IPS-NIHi11 (cell line): ENCODE data around the gene DPF1.
"Not testable (repeated sequence)": the region's sequence is repeated elsewhere in the genome, so short reads cannot be mapped to it uniquely, and the experiment has no call there.

Experiments used
- DNase-seq: peaks from one replicate; pipeline ENCODE4 v3.0.0; 2012; ENCODE audit warnings: mixed read lengths, low spot score

Gene DPF1

GRCh38 chr19:38250821-38251563 is 27.0 kb upstream of the DPF1 start:
- peak; percentile 39 for DNase-seq

- DNase-seq = no peak
Observed at GRCh38 chr19:38250428-38250820, 26.4 kb upstream of the DPF1 start.

DNA sequence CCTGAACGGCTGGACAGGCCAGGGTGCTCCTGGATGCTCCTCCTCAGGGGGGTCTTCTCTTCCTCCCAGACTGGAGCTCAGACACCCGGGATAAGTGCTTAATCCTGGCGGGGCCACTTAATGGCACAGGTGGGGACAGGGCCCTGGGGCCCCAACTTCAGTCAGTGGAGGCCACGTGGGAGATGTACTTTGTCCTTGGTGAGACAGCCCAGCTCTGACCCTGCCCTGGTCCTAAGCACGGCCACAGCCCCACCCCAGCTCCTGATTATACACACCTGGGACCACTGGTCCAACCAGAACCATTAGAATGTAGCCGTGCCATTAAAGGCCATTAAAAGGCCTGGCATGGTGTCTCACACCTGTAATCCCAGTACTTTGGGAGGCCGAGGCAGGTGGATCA is 24.4 kb upstream of the DPF1 start:
- DNase-seq = no peak

- no peak for DNase-seq
Observed at GRCh38 chr19:38247734-38248268, 23.8 kb upstream of the DPF1 start.

DNA sequence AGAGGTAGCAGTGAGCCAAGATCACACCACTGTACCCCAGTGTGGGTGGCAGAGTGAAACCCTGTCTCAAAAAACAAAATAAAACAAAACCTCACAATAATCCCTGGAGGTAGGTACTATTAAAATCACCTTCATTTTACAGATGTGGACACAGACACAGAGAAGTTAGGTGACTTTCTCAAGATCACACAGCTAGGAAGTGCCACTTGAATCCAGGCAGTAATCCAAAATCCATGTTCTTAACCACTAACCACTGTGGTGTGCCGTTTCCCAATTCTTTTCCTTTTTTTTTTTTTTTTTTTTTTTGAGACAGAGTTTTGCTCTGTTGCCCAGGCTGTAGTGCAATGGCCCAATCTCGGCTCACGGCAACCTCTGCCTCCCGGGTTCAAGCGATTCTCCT is 23.1 kb upstream of the DPF1 start:
- no peak for DNase-seq

DNA sequence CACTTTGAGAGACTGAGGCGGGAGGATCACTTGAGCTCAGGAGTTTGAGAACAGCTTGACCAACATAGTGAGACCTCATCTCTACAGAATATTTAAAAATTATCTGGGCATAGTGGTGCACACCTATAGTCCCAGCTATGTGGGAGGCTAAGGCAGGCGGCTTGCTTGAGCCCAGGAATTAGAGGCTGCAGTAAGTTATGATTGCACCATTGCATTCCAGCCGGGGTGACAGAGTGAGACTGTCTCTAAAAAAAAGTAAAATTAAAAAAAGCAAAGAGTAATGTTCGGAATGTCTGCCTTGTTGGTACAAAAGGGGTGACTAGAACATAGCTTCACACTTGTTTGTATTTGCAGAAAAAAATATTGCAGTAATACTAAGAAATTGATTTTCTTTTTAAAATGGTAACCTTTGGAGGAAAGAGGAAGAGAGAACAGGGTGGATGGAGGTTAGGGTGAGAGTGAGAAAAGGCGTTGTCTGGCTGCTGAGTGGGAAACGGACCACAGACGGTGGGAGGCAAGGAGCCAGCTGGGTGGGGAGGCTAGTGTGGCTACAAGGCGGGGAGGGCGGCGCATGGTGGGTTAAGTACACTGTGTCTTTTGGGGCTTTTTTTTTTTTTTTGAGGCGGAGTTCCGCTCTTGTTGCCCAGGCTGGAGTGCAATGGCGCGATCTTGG is 21.9 kb upstream of the DPF1 start:
- no peak for DNase-seq

DNA sequence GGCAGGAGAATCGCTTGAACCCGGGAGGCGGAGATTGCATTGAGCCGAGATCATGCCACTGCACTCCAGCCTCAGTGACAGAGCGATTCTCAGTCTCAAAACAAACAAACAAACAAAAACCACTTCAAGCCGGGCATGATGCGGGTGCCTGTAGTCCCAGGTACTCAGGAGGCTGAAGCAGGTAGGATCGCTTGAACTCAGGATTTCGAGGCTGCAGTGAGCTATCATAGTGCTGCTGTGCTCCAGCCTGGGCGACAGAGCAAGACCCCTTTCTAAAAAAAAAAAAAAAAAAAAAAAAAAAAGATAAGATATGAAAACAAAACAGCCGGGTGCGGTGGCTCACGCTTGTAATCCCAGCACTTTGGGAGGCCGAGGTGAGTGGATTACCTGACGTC is 19.3 kb upstream of the DPF1 start:
- no peak for DNase-seq

DNA sequence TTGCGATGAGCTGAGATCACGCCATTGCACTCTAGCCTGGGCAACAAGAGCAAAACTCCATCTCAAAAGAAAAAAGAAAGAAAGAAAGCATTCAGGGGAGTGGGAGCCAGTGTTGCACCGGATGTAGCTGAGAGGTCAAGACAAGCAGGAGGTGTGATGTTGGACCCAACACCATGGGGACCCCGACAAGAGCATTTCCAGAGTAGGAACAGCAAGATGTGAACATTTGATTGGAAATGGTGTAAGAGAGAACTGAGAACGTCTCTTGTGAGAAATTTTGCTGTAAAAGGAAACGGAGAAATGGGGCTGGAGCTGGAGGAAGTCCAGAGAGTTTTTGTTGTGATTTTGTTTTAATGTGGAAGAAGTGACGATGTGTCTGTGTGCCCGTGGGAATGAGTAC is 15.8 kb upstream of the DPF1 start:
- DNase-seq = no peak

- DNase-seq = no peak
Observed at GRCh38 chr19:38234615-38235014, 10.6 kb upstream of the DPF1 start.

GRCh38 chr19:38233740-38234251 is 9.8 kb upstream of the DPF1 start:
- DNase-seq = peak; percentile 84

- no peak for DNase-seq
Observed at GRCh38 chr19:38231918-38232317, 7.9 kb upstream of the DPF1 start.

DNA sequence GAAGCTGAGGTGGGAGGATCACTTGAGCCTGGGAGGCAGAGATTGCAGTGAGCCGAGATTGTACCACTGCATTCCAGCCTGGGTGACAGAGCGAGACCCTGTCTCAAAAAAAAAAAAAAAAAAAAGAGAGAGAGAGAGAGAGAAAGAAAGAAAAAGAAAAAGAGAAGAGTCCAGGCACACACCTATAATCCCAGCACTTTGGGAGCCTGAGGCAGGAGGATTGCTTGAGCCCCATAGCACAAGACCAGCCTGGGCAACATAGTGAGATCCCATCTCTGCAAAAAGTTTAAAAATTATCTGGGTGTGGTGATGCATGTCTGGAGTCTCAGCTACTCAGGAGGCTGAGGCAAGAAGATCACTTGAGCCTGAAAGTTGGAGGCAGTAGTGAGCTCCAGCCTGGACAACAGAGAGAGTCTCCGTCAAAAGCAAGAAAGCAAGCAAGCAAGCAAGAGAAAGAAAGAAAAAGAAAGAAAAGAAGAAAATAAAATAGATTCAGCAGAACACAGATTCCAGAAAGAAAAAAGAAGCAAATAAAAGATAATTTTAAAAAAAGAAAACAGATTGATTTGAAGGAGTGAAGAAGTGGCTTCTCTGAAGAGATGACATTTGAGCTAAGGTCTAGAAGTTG is 6.6 kb upstream of the DPF1 start:
- not testable (repeated sequence) for DNase-seq

GRCh38 chr19:38229585-38230073 is 5.6 kb upstream of the DPF1 start:
- DNase-seq = peak; percentile 88

GRCh38 chr19:38228491-38229439 is 4.7 kb upstream of the DPF1 start:
- DNase-seq = peak; percentile 77

GRCh38 chr19:38228005-38228377 is 4.0 kb upstream of the DPF1 start:
- no peak for DNase-seq

GRCh38 chr19:38227287-38228004 is 3.4 kb upstream of the DPF1 start:
- DNase-seq = no peak

GRCh38 chr19:38224863-38225218 is 819 bp upstream of the DPF1 start:
- not testable (repeated sequence) for DNase-seq

- no peak for DNase-seq
Observed at GRCh38 chr19:38223617-38224013, 407 bp downstream of the DPF1 start.

GRCh38 chr19:38223119-38223523 is 901 bp downstream of the DPF1 start:
- DNase-seq = no peak

GRCh38 chr19:38221919-38222830 is 1.8 kb downstream of the DPF1 start:
- DNase-seq = no peak
